Ovary (tissue), 3 donors: ENCODE measurements around the gene KREMEN1.

Source experiments
- CTCF ChIP-seq, 3 donors: fragments of 450-650 bp in 2 of 3; fragments of 200-600 bp in 1 of 3; IDR thresholded peaks; one replicate each; pipeline versions ENCODE4 v1.5.1 to v1.8.0; 2016 to 2022; ENCODE audit warnings: antibody characterized with exemption in 3 of 3, mild to moderate bottlenecking in 1 of 3
- EP300 ChIP-seq: sonication (generic); formaldehyde crosslinking; IDR thresholded peaks from one replicate; pipeline ENCODE4 v1.6.1; 2017; ENCODE audit warnings: antibody characterized with exemption
- donor health status: DM: no; HTN: no; CAD: no.

- TF ChIP-seq EP300 (no peak), CTCF (IDR thresholded peaks at IDR 0.05) (no peak)
Observed at GRCh38 chr22:29155966-29156365, 83.1 kb downstream of the KREMEN1 start.
